SHP77 (cell line): ENCODE results near the gene FAM83B.
"Not testable (repeated sequence)": the region's sequence is repeated elsewhere in the genome, so short reads cannot be mapped to it uniquely, and the experiment has no call there.

Experiments used
- DNase-seq, 2 experiments: peaks; one replicate each; lab custom pipeline; 2025; lab: John Stamatoyannopoulos, UW

Gene FAM83B

GRCh38 chr6:54898767-54899166, 52.2 kb downstream of the FAM83B start:
- no peak for DNase-seq

DNA sequence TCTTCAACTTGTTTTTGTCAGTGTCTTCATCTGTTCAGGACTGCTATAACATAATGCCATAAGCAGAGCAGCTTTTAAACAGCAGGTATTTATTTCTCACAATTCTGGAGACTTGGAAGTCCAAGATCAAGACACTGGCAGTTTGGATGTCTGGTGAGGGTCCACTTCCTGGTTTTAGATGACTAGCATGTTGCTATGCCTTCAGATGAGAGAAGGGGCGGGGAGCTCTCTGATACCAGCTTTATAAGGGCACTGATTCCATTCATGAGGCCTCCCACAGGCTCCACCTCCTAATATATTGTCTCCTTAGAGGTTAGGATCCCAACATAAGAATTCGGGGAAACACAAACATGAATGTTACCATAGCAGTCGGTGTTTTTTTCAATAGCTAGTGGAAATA, 52.9 kb downstream of the FAM83B start:
- no peak for DNase-seq

GRCh38 chr6:54899986-54900385, 53.4 kb downstream of the FAM83B start:
- no peak for DNase-seq

DNA sequence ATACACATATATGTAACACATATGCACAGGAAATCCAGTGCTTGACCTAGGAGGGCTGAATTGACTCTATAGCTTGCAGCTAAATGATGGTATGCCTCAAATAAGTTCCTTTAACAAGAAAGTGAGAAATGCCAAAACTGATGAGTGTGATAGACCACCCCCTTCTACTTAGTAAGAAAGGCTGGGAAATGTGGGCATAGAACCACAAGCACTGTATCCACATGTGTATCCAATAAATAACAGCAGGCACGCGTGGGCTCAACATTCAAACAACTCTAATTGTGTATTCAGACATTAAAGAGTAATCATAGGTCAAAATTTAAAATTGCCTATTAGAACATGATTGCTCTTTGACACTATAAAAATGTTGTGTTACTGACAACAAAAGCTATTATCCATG, 54.1 kb downstream of the FAM83B start:
- no peak for DNase-seq

- DNase-seq: no peak
Observed at GRCh38 chr6:54903884-54904283, 57.3 kb downstream of the FAM83B start.

DNA sequence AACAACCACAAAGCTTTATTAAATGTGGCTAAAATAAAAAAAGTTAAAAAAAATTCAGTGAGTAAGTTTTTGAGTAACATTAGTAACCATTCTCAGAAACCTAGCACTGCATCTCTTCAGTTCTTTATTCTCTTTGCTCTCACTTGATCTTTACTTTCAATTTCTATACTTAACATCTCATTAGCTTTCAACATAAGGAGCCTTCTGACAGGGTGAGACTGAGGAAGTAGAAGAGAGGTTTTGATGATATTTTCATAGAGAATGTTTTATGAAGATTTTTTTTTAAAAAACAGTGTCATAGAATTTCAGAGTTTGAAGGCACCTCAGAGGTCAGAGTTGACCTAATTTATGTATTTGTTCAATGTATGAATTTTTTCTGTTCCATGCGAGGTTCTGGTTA, 60.8 kb downstream of the FAM83B start:
- no peak for DNase-seq

- DNase-seq: no peak
Observed at GRCh38 chr6:54909184-54909583, 62.6 kb downstream of the FAM83B start.

DNA sequence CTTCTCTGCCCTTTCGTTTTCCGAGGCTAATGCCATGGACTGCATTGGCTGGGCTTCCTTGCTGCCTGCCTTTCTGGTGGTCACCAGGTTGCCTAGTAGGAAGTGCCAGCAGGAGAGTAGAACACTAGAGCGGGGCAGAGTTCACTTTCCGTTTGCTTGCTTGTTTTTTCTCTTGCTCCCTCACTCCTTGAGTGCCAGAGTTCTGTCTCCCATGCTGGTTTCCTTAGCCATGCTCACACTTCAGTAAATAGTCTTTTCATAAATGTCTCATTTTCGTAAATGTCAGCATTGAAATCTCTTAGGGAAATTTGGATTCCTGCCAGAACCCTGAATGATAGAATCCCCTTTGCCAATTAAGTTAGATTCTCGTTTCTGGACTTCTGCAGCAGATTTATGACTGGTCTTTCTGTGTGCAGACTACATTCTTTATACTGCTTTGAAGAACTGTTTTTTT, 63.9 kb downstream of the FAM83B start:
- DNase-seq: no peak

GRCh38 chr6:54910921-54911320, 64.3 kb downstream of the FAM83B start:
- no peak for DNase-seq

DNA sequence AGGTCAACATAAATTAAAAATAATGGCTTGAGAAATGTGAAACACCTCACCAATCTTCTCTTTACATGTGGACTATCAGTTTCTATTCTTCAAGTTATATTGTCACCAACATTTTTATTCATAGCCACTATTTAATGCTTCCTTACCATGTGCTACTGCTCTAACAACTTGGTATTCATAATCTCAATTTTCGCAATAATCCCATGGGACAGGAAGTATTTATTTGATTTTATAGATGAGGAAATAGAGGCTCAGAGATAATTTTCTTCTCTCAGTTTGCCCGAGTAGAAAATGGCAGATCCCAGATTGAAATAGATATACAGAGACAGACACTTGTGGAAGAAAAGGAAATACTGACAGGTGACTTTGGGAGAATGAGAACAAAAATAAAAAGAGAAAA, 66.6 kb downstream of the FAM83B start:
- no peak for DNase-seq

DNA sequence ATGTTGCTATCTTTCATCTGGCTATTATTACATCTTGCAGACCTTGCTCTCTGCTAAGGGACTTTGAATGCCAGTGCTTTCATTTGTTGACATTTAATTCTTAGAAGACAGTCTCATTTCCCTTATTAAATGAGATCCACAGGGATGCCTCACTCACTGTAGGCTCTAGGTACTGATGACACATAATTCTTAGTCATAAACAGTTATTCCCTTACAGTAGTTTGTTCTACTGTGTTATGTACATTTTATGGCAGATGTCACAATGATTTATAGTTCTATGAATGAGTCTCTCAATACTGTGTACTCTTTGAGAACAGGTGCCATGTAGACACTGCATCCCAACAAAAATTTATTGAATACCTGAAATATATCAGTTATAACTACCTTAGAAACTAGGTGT, 70.3 kb downstream of the FAM83B start:
- peak; percentile 29 to 53 for DNase-seq

GRCh38 chr6:54920628-54921027, 74.1 kb downstream of the FAM83B start:
- DNase-seq: no peak

DNA sequence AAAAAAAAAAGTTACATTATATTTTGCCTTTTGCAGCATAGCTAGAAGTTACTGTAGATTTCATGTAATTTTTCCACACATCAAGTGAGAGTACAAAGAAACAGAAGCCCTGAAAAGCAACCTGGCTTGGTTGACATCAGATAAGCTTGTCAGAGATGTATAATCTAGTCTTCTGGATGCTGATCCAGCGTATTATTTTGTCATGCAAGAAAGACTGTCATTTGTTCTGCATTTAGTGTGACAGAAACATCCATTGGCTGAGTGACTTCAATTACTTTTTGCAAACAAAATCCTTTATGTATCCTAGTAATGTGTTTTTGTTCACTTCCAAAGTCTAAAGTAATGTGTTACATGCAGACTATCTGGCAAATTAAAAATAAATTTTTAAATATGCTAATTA, 75.3 kb downstream of the FAM83B start:
- DNase-seq: no peak

DNA sequence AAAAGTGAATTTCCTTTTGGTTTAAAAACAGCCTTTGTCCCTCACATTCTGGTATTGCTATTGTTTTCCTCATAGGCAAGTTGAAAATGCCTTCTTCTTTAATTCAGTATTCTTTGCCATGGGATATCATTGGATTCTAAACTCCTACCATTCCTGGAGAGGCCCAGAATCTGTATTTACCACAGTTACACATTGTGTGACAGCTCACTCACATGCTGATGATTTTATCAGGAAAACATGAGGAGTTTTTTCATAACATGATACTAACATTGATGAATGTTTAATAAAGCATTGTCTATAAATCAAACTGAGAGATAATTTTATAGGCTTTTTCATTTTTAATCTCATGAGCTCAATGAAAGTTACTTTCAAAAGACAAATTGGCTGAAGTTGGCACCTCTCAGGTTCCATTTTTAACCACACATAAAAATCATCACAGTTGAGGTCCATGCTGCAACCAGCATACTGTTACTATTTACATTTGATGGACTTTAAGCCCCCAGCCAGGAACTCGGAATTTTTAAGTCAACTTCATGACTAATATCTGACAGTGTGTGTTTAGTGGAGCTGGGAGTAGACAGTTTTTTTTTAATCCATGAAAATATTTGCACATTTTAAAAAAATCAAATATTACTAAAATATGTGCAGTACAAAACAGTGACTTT, 82.8 kb downstream of the FAM83B start:
- no peak for DNase-seq

GRCh38 chr6:54932622-54933021, 86.1 kb downstream of the FAM83B start:
- DNase-seq: no peak

- no peak for DNase-seq
Observed at GRCh38 chr6:54935739-54936138, 89.2 kb downstream of the FAM83B start.

- DNase-seq: no peak
Observed at GRCh38 chr6:54937371-54937770, 90.8 kb downstream of the FAM83B start.

DNA sequence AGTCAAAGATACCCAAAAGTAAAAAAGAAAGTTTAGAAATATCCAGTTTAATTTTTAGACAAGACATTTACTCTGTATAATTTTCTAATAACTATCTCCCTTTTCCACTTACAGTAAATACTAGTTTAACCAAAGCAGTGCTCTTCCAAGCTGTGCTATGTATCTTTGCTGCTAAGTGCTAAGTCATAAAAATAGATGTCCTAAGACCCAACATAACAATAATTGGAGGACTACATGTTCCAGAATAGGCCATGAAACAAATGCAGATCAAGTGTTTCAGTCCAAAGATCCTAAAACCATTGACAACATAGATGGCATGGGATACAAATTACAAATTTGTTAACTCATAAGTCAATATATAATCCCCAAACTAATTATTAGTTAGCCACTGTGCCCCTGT, 111.1 kb downstream of the FAM83B start:
- no peak for DNase-seq

GRCh38 chr6:54958446-54958845, 111.9 kb downstream of the FAM83B start:
- no peak for DNase-seq

DNA sequence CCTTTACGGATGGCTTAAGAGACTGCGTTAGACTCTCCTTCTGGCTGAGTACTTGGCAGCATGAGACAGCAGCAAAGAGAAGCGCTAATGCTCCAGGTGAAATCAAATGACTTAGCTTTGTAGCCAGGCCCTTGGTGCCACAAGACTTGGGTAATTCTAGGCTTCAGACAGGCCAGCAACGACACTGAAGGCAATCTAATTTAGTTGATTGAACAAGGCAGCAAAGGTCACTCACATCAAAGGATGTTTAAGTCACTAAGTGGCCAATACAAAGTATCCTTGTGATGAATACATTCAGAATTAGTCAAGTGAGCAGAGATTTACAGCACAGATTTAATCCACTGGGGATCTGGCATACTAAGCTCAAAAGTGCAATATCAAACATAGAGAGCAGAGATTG, 113.2 kb downstream of the FAM83B start:
- DNase-seq: no peak

DNA sequence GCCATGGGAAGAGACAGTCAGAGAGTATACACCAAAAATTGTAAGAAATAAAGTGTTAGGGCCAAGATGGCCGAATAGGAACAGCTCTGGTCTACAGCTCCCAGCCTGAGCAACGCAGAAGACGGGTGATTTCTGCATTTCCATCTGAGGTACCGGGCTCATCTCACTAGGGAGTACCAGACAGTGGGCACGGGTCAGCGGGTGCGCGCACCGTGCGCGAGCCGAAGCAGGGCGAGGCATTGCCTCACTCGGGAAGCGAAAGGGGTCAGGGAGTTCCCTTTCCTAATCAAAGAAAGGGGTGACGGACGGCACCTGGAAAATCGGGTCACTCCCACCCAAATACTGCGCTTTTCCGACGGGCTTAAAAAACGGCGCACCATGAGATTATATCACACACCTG, 114.8 kb downstream of the FAM83B start:
- not testable (repeated sequence) for DNase-seq

DNA sequence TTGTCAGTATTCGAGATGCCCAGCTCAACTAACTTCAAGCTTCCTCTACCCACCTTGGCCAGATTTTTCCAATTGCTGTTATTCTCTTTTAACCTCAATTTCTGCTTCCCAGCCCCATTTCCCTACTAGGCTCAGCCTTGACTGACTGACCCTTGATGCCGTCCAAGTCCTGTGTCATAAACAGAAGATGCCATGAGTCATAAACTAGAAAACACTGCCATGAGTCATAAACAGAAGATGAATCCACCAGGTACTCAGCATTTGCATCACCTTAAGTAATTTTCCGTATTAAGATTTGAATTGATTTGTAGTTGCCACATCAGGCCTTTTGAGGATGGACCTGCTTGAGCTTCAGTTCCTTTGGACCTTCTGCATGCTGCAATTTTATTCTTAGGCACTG, 123.8 kb downstream of the FAM83B start:
- DNase-seq: no peak

DNA sequence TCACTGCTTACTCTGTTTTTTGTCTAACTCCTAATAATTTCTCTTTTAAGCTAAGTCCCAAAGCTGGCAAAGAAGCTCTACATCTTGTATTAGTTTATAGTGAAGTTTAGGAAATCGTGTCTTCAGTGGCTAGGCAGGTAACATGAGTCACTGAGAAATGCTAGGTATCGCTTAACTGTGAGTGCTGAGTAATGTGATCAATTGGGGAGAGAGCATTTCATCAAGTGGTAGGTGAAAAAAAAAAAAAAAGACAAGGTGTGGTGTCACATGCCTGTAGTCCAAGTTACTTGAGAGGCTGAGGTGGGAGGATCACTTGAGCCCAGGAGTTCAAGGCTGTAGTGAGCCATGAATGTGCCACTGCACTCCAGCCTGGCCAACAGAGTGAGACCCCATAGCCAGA, 125.3 kb downstream of the FAM83B start:
- DNase-seq: no peak

DNA sequence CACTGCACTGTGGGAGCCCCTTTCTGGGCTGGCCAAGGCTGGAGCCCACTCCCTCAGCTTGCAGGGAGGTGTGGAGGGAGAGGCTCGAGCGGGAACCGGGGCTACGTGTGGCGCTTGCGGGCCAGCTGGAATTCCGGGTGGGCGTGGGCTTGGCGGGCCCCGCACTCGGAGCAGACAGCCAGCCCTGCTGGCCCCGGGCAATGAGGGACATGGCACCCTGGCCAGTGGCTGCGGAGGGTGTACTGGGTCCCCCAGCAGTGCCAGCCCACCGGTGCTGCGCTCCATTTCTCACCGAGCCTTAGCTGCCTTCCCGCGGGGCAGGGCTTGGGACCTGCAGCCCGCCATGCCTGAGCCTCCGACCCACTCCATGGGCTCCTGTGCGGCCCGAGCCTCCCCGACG, 132.6 kb downstream of the FAM83B start:
- DNase-seq: not testable (repeated sequence)
